ENCODE data around the gene MAP3K7.

- TF ChIP-seq POLR2A (IDR thresholded peaks at IDR 0.05; ENCODE audit: low read length) (no peak), GATA1 (IDR thresholded peaks at IDR 0.05; ENCODE audit: low read depth, low read length) (no peak)
Observed at GRCh38 chr6:90605749-90606340, 19.0 kb upstream of the MAP3K7 start.
